Esophagus muscularis mucosa (tissue), 3 donors: Measurements from ENCODE around the gene PARP8.

Source experiments
- CTCF ChIP-seq, 3 experiments: fragments of 200-600 bp in 2 of 3; fragments of 450-650 bp in 1 of 3; sonication (generic) in 2 of 3; IDR thresholded peaks; one replicate each; pipeline ENCODE4 v1.5.1; 2017 to 2019; ENCODE audit warnings: antibody characterized with exemption in 3 of 3, mild to moderate bottlenecking in 2 of 3, moderate library complexity in 1 of 3
- POLR2A ChIP-seq: fragments of 450-650 bp; IDR thresholded peaks from one replicate; pipeline ENCODE4 v1.6.1; 2017; ENCODE audit warnings: antibody characterized with exemption, moderate library complexity, mild to moderate bottlenecking, low read depth

GRCh38 chr5:50724262-50724661, 57.8 kb downstream of the PARP8 start:
- TF ChIP-seq CTCF (IDR thresholded peaks at IDR 0.05) (no peak), POLR2A (no peak)
